RKO (cell line): ENCODE data around the gene SHC2.

Source experiments
- DNase-seq: peaks from one replicate; pipeline ENCODE4 v3.0.0-alpha.2; 2016; ENCODE audit warnings: low spot score

The SHC2 gene

GRCh38 chr19:372306-372890 lies 88.4 kb downstream of the SHC2 start:
- no peak for DNase-seq

- DNase-seq, result no peak
Measured at GRCh38 chr19:371501-372168, 89.2 kb downstream of the SHC2 start.

GRCh38 chr19:370641-371330 lies 90.0 kb downstream of the SHC2 start:
- DNase-seq, result no peak

- DNase-seq, result no peak
Measured at GRCh38 chr19:369876-370275, 91.0 kb downstream of the SHC2 start.

GRCh38 chr19:369256-369655 lies 91.6 kb downstream of the SHC2 start:
- no peak for DNase-seq

- DNase-seq, result no peak
Measured at GRCh38 chr19:368630-369024, 92.2 kb downstream of the SHC2 start.

- no peak for DNase-seq
Measured at GRCh38 chr19:367963-368629, 92.7 kb downstream of the SHC2 start.

GRCh38 chr19:367561-367960 lies 93.3 kb downstream of the SHC2 start:
- DNase-seq, result no peak

- no peak for DNase-seq
Measured at GRCh38 chr19:366951-367350, 93.9 kb downstream of the SHC2 start.
